Epidermal melanocyte (primary cell): ENCODE measurements around the gene KLHDC9.

Source experiments
- DNase-seq: peaks from one replicate; pipeline ENCODE4 v3.0.0; 2011; ENCODE audit warnings: low spot score; ENCODE audit not compliant: insufficient read length

KLHDC9 gene

DNA sequence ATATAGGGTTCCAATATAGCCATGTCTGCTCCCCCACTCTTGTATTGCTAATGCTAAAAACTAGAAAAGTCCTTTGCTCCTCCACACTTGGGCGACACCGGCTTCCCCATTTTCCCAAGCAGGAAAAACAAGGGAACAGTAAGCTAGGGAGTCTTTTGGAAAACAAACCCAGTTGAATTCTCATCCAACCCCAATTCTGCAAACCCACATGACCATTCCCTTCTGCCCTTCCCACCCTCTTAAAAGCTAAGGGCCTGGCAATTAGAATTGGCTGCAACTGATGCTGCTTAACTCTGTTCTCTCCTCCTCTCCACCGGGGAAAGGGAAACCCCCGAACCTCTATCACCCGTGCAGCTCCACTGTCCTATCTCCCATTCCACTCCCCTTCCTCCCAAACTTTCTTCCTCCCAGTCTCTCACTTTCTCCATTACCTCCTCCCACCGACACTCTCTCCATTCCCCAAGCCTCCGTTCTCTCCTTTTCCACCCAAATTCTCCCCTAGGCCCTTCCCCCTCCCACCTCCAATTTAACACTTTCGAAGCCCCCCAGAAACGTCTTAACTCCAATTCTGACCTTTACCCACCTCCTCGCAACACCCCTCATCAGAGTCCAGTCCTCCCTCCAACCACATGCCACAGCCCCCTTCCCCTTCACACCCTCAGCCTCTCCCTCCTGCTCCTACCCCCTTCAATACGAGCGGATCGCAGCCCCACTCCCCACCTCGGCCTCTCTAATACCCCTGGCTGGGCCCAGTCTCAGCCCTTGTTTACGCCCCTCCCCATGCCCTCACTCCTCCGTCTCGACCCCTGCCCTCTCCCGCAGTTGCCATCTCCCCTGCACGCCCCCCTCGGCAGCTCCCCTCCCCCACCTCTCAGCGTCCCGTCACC lies 33.6 kb downstream of the KLHDC9 start:
- no peak for DNase-seq

DNA sequence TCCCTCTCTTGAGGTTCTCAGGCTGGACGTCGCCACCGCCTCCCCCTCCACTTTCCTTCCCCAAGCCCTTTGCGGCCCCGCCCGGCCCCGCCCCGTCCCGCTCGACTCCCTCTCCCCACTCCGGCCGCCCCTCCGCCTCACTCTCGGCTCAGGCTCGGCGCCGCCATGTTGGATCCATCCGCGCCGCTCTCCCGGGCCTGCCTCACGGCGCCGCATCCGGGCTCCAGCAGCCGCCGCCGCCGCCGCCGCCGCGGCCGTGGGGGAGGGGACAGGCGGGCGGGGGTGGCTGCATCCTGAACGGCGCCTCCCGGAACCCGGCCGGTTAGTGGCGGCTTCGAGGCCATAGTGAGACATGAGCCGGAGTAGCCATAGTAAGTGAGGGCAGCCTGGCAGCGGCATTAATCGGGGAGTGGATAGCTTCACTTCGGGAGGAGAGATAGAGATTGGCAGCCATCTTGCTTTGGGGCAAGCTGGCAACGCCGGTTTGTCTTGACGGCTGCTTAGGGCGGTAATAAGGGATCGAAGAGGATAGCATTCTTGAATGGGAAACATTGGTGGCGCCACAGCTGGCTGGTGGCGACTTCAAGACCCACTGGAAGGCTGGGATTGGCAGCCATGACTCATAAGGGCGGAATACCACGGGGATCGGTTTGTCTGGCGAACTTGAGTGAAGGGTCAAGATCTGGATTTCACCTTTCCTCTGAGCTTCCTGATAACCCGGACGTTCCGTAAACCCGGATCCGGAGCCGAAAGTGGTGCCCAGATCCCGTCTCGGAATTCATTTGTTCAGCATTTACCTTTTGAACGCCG lies 34.5 kb downstream of the KLHDC9 start, which contains the start of gene DEDD:
Gene DEDD, minus strand, starts transcription at position 258 of the 810 bp plus-strand sequence. CDS start 8,205 bp downstream, outside the sequence.
- peak; percentile 95 for DNase-seq

DNA sequence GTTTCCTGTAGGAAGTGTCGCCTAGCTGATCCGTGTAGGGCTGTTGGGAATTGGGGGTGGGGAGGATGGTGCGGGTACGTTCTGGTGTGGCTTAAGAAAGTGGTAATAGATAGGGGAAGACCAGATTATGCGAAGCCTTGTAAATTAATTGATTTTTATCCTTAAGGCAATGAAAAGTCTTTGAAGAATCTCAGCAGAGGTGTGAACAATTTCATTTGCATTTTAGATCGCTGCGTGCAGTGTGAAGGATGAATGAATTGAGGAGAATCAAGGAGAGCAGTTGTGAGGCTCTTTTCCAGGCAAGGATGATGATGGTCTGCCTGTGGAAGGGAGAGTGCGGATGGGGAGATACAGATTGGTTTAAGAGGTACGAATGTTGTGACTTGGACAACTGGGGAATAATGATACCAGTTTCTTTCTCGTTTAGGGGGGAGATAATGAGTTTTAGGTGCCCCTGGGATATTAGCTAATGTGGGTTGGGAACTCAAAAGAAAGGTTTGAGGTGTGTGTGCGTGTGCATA lies 35.1 kb downstream of the KLHDC9 start:
- DNase-seq = no peak

DNA sequence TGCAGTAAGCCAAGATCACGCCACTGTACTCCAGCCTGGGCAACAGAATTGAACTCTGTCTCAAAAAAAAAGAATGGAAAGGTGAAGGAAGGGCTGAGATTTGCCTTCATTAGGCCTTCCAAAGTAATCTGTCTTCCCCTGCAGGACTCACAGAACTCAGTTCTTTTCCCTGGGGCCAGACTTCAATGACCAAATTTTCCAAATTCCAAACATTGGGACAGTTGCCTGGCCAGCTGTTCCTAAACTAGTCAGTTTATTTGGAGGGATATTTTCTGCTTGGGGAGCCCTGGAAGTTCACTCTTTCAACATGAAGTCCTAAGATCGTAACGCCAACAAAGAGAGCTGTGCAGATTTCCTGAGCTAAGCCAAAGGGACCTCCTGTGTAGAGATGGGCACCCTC lies 39.7 kb downstream of the KLHDC9 start:
- no peak for DNase-seq

DNA sequence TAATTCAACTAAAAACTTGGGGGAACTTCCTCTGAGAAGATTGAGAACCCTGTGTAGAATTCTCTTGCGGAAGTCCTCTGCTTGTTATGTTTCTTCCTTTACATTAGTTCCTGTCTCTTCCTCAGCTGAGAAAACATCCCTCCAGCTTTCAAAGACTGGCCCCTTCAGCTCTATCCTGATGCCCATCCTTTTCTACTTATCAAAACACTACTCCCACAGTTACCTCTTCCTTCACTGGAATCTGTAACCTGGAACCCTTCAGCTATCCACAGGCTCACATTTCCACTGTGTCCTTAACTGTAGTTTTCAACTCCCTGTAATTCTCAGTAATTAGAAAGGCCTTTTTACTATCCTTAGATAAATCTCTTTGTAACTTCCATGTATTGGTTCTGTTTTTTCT lies 40.3 kb downstream of the KLHDC9 start:
- DNase-seq = no peak

DNA sequence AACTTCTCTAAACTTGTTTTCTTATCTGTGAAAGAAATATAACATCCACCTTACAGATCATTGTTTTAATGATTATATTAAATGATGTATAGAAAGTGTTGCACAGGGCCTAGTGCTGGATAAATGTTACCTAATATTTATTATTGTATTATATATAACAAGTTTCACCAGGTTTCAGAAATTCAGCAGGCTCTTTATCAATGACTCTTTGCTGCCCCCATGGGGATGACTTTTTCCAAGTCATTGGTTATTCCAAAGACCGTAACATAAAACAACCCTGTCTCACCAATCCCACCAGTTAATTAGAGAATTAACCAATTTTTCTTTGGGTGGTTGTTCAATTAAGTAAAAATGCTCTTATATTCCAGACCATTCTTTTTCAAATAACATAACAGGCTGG lies 41.6 kb downstream of the KLHDC9 start:
- no peak for DNase-seq

DNA sequence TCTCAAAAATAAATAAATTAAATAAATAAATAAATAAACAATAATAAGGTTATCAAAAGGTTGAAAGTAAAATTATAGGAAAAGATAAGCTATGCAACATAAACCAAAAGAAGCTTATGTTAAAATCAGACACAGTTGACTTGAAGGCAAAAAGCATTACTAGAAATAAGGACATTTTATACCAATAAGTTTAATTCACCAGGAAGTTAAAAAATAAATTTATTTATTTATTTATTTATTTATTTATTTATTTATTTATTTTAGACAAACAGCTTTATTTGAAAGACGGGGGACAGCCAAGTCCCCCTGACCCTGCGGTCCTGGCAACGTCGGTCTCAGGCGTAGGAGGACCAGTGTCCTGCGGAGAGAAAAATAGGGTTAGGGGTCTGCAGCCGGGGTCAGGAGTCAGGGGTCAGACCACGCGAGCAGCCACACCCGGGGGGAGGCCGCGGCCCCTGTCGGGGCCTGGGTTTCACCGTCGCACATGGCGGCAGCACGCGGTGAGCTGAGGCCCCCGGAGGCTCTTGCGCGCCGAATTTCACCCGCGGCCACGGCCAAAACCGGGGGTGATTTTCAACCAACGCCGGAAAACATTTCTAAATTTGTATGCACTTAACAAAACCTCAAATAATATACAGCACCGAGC lies 42.7 kb downstream of the KLHDC9 start:
- no peak for DNase-seq

DNA sequence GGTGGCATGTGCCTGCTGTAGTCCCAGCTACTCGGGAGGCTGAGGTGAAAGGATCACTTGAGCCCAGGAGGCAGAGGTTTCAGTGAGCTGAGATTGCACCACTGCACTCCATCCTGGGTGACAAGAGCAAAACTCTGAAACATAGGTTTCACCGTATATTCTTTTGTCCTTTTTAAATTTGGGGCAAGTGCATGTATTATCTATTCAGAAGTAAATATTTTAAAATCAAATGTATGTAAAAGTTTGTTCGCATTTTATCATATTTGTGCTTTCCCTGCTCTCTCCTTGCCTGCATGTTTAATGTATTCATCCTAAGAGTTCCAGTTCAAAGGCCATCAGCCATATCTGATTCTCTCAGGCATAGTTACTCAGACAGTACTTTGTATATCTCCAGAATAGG lies 47.7 kb downstream of the KLHDC9 start:
- no peak for DNase-seq
